IgD-negative memory B cell (primary cell): Measurements from ENCODE around the gene TEX12. TPM values are rescaled to one million over a fixed set of nuclear protein-coding genes. Genes with fewer than 3 reads are reported as not detected.

Experiments
- H3K27ac Mint-ChIP-seq, 3 donors: one replicate each; pipeline ENCODE4 v1.8.0; 2020 to 2022; ENCODE audit warnings: mild to moderate bottlenecking in 3 of 3, mixed read lengths in 3 of 3, moderate library complexity in 1 of 3
- H3K27me3 Mint-ChIP-seq: one replicate; pipeline ENCODE4 v1.8.0; 2021; ENCODE audit warnings: mixed read lengths
- H3K36me3 Mint-ChIP-seq: one replicate; pipeline ENCODE4 v1.8.0; 2020; ENCODE audit warnings: mild to moderate bottlenecking, mixed read lengths
- H3K4me1 Mint-ChIP-seq, 3 donors: one replicate each; pipeline ENCODE4 v1.8.0; 2020 to 2022; ENCODE audit warnings: mixed read lengths in 3 of 3, mild to moderate bottlenecking in 1 of 3
- H3K4me3 Mint-ChIP-seq, 4 donors: one replicate each; pipeline ENCODE4 v1.8.0; 2020 to 2022; ENCODE audit warnings: mild to moderate bottlenecking in 4 of 4, mixed read lengths in 4 of 4, moderate library complexity in 3 of 4
- H3K9me3 Mint-ChIP-seq, 3 donors: one replicate each; pipeline ENCODE4 v1.8.0; 2020 to 2021; ENCODE audit warnings: mixed read lengths in 3 of 3, mild to moderate bottlenecking in 1 of 3
- polyA plus RNA-seq: library from polyadenylated mRNA; unstranded; fragments of 300-500 nt; fragmentation: Illumina TruSeq; gene quantifications from one replicate; pipeline ENCODE4 v1.2.3, GENCODE V29; 2021

Gene TEX12
- polyA plus RNA-seq, 1 donor from 2014 or later, result 0.20 TPM

DNA sequence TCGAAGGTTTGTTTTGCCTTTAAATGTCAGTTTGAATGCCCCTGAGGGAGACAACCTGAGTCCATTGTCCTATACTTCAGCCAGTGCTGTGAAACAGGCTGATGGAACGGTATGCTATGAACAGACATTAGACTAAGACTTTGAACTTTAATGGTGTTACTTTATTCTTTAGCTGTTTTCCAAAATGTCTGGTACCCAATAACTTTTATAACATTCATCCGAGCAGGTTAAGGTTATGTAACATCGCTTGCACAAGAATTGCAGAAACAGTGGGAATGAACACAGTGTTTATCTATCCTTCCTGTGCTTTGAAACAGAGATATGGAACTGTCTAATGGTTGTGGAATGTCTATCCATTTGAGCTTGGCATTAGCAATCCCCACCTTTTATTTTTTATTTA is 46.6 kb downstream of the TEX12 start:
- Mint-ChIP-seq H3K4me3 (no peak overlapping the region), H3K27ac (no peak overlapping the region), H3K4me1 (peaks cover 0 to 6% (median 1%) of the 10 kb centered on the region in 3 donors), H3K36me3 (peaks cover 2% of the 10 kb centered on the region), H3K9me3 (no peaks in the 10 kb centered on the region), H3K27me3 (peaks cover 3% of the 10 kb centered on the region)

GRCh38 chr11:112215621-112216020 is 48.4 kb downstream of the TEX12 start:
- peaks cover 0 to 7% (median 4%) of the 10 kb centered on the region in 3 donors for H3K4me1 Mint-ChIP-seq
- no peak overlapping the region for H3K4me3 Mint-ChIP-seq
- H3K27ac Mint-ChIP-seq, result no peak overlapping the region
- H3K36me3 Mint-ChIP-seq, result peaks cover 2% of the 10 kb centered on the region
- no peaks in the 10 kb centered on the region for H3K9me3 Mint-ChIP-seq
- H3K27me3 Mint-ChIP-seq, result no peaks in the 10 kb centered on the region

GRCh38 chr11:112216561-112217105 is 49.5 kb downstream of the TEX12 start:
- Mint-ChIP-seq H3K27me3 (no peaks in the 10 kb centered on the region), H3K4me1 (peaks cover 0 to 3% (median 3%) of the 10 kb centered on the region in 3 donors), H3K9me3 (no peaks in the 10 kb centered on the region), H3K4me3 (no peak overlapping the region), H3K36me3 (peaks cover 2% of the 10 kb centered on the region), H3K27ac (no peak overlapping the region)

DNA sequence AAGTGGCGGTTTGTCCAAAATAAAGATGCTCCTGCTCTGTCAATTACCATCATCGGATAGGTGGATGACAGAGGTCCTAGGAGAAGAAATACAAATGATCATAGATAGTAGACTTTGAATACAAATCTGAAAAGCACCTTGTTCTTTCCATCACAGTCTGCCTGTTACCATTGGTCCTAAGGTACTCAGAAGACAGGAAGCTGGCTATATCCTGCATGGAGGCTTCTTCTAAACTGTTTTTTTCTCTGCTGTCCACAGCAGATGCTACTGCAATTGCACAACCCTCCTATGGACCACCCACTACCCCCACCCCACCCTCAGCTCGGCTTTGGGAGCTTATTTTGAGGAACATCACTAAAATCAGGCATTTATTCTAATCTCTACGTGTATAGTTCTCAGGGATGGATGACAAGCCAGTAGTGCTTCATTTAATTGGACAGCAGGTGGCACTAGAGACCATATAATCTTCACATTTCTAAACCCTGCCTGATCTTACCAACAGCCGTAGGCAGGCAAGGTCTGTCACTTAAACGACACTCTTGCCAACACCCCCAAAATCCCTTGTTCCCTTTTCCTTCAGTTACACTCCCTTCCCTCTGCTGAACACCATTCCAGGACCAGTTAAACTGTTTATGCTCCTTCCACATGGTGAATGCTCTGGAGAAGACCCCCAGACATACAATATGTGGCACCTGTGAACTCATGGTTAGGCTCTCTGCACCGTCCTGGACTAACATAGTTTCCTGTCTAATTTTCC is 52.5 kb downstream of the TEX12 start:
- no peaks in the 10 kb centered on the region for H3K27me3 Mint-ChIP-seq
- H3K9me3 Mint-ChIP-seq, result no peaks in the 10 kb centered on the region
- peaks cover 0 to 2% (median 2%) of the 10 kb centered on the region in 3 donors for H3K4me1 Mint-ChIP-seq
- H3K4me3 Mint-ChIP-seq, result peak overlapping the region in 1 of 4 donors; percentile 1
- H3K27ac Mint-ChIP-seq, result no peak overlapping the region
- H3K36me3 Mint-ChIP-seq, result no peaks in the 10 kb centered on the region

GRCh38 chr11:112221274-112221835 is 54.2 kb downstream of the TEX12 start:
- H3K9me3 Mint-ChIP-seq, result no peaks in the 10 kb centered on the region
- peaks cover 0 to 4% (median 2%) of the 10 kb centered on the region in 3 donors for H3K4me1 Mint-ChIP-seq
- no peak overlapping the region for H3K27ac Mint-ChIP-seq
- H3K27me3 Mint-ChIP-seq, result no peaks in the 10 kb centered on the region
- H3K4me3 Mint-ChIP-seq, result no peak overlapping the region
- no peaks in the 10 kb centered on the region for H3K36me3 Mint-ChIP-seq

Other genes with a start within 250 kb of the TEX12 start
- not detected for gene C11orf52, start 248.5 kb upstream of the TEX12 start, polyA plus RNA-seq
- 0.34 TPM for gene DIXDC1, start 230.0 kb upstream of the TEX12 start, polyA plus RNA-seq
- gene DLAT, start 142.0 kb upstream of the TEX12 start, polyA plus RNA-seq, result 27.8 TPM
- not detected for gene PIH1D2, start 93.4 kb upstream of the TEX12 start, polyA plus RNA-seq
- 18.7 TPM for gene NKAPD1, start 93.1 kb upstream of the TEX12 start, polyA plus RNA-seq
- gene TIMM8B, start 80.6 kb upstream of the TEX12 start, polyA plus RNA-seq, result 55.9 TPM
- 142 TPM for gene SDHD, start 80.5 kb upstream of the TEX12 start, polyA plus RNA-seq
- 0.65 TPM for gene IL18, start 3.3 kb upstream of the TEX12 start, polyA plus RNA-seq
- 0.30 TPM for gene BCO2, start 8.1 kb downstream of the TEX12 start, polyA plus RNA-seq
- gene PTS, start 59.1 kb downstream of the TEX12 start, polyA plus RNA-seq, result 11.4 TPM
- not detected for gene PLET1, start 93.5 kb downstream of the TEX12 start, polyA plus RNA-seq